ENCODE data around the gene PDSS2. TPM values are rescaled to one million over a fixed set of nuclear protein-coding genes. Genes with fewer than 3 reads are reported as not detected.
A peak's percentile ranks its signal among the peaks of the same experiment; 100 is the strongest.

PDSS2 gene
- polyA plus RNA-seq, 3 donors = 10.1 to 13.9 (median 13.3) TPM

DNA sequence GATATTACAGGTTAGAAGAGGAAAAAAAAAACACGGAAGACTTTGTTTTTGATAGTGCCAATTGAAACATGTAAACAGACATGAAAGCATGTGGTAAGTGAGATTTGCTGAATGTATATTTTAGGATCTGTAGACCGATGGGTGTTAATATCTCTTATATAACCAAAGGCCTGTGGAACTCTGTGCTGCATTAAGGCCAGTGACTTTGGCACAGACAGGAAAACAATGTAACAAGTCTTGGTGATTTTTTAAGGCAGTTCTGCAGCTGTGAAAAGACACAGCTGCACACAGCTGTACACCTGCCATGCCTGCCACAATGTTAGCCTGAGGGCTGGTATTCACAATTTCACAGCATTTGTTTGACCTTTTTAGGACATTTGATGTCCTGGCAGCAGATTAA is 36.6 kb upstream of the PDSS2 start:
- no peaks in the 10 kb centered on the region for H3K36me3 ChIP-seq (replicated peaks in 1 of 2; ENCODE audit: control insufficient read depth in 1 of 2, insufficient read depth in 2 of 2, low read length in 2 of 2)
- TF ChIP-seq, protein P1, sequence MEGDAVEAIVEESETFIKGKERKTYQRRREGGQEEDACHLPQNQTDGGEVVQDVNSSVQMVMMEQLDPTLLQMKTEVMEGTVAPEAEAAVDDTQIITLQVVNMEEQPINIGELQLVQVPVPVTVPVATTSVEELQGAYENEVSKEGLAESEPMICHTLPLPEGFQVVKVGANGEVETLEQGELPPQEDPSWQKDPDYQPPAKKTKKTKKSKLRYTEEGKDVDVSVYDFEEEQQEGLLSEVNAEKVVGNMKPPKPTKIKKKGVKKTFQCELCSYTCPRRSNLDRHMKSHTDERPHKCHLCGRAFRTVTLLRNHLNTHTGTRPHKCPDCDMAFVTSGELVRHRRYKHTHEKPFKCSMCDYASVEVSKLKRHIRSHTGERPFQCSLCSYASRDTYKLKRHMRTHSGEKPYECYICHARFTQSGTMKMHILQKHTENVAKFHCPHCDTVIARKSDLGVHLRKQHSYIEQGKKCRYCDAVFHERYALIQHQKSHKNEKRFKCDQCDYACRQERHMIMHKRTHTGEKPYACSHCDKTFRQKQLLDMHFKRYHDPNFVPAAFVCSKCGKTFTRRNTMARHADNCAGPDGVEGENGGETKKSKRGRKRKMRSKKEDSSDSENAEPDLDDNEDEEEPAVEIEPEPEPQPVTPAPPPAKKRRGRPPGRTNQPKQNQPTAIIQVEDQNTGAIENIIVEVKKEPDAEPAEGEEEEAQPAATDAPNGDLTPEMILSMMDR (IDR thresholded peaks at IDR 0.05) = no peak
- H2AFZ ChIP-seq (ENCODE audit: insufficient read depth, low read depth, low read length, poor library complexity, severe bottlenecking) = no peak overlapping the region
- no peak overlapping the region for H3K27ac ChIP-seq (ENCODE audit: low read depth in 1 of 2, low read length in 2 of 2)
- intact Hi-C loops (cut with micrococcal nuclease) = no loop called here
- Mint-ChIP-seq H3K9me3 (peaks cover 0 to 3% (median 0%) of the 10 kb centered on the region in 7 donors), H3K27ac (no peak overlapping the region), H3K36me3 (peaks cover 0 to 2% of the 10 kb centered on the region in 2 donors), H3K4me1 (peaks cover 5% of the 10 kb centered on the region), H3K4me3 (no peak overlapping the region), H3K27me3 (ENCODE audit: low read depth in 3 of 3) (peaks cover 15 to 27% (median 17%) of the 10 kb centered on the region in 3 donors)
- H3K4me1 ChIP-seq (ENCODE audit: control insufficient read depth in 1 of 2, insufficient read depth in 2 of 2, low read length in 2 of 2) = peaks cover 5% of the 10 kb centered on the region in 2 donors
- no peak for DNase-seq
- H3K4me2 ChIP-seq (replicated peaks; ENCODE audit: extremely low read depth, low read length, poor library complexity, severe bottlenecking) = no peak overlapping the region
- H3K27me3 ChIP-seq (ENCODE audit: control insufficient read depth in 2 of 2, insufficient read depth in 2 of 2, low read length in 2 of 2) = peaks cover 51 to 53% of the 10 kb centered on the region in 2 donors
- no peaks in the 10 kb centered on the region for H3K79me2 ChIP-seq (ENCODE audit: insufficient read depth, low read length)
- H3K9ac ChIP-seq (ENCODE audit: insufficient read depth, low read length, poor library complexity, severe bottlenecking) = no peak overlapping the region
- peaks cover 0 to 9% of the 10 kb centered on the region in 2 donors for H3K9me3 ChIP-seq (replicated peaks in 1 of 2; ENCODE audit: control insufficient read depth in 1 of 2, insufficient read depth in 1 of 2, low read length in 2 of 2)
- 80% methylated on average over 1 of the region's 2 CpGs for WGBS (ENCODE audit: insufficient coverage)
- H4K20me1 ChIP-seq (ENCODE audit: insufficient read depth, low read length) = no peaks in the 10 kb centered on the region
- no peak overlapping the region for H3K4me3 ChIP-seq (replicated peaks in 1 of 3; ENCODE audit: low read depth in 2 of 3, low read length in 3 of 3)

DNA sequence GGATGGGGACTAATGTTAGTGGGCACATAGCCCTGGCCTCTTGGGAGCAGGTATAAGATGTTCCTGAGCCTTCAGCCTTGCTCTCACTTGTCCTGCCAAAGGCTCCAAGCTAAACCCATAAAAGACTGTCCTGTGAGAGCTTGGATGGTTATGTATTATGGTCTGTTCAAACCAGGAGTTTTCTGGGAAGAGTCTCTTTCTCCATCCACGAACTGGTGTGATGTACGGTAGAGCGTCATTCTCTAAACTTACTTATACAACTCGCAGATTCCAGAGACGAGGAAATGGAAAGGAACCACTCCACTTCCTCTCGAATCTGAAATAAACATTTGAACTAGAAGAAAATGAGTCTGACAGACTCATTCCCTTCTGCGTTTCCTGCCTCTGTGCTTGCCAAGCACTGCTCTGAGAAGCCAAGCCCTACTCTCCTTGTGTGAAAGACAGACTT is 35.9 kb upstream of the PDSS2 start:
- Histone ChIP-seq H3K4me1 (ENCODE audit: control insufficient read depth in 1 of 2, insufficient read depth in 2 of 2, low read length in 2 of 2) (peaks cover 12% of the 10 kb centered on the region in 2 donors), H3K4me3 (replicated peaks in 1 of 3; ENCODE audit: low read depth in 2 of 3, low read length in 3 of 3) (no peak overlapping the region), H3K4me2 (replicated peaks; ENCODE audit: extremely low read depth, low read length, poor library complexity, severe bottlenecking) (no peak overlapping the region), H3K27me3 (ENCODE audit: control insufficient read depth in 2 of 2, insufficient read depth in 2 of 2, low read length in 2 of 2) (peaks cover 58 to 59% of the 10 kb centered on the region in 2 donors), H3K9ac (ENCODE audit: insufficient read depth, low read length, poor library complexity, severe bottlenecking) (no peak overlapping the region), H2AFZ (ENCODE audit: insufficient read depth, low read depth, low read length, poor library complexity, severe bottlenecking) (no peak overlapping the region), H3K79me2 (ENCODE audit: insufficient read depth, low read length) (no peaks in the 10 kb centered on the region), H3K36me3 (replicated peaks in 1 of 2; ENCODE audit: control insufficient read depth in 1 of 2, insufficient read depth in 2 of 2, low read length in 2 of 2) (no peaks in the 10 kb centered on the region), H3K27ac (ENCODE audit: low read depth in 1 of 2, low read length in 2 of 2) (no peak overlapping the region), H3K9me3 (replicated peaks in 1 of 2; ENCODE audit: control insufficient read depth in 1 of 2, insufficient read depth in 1 of 2, low read length in 2 of 2) (peaks cover 0 to 9% of the 10 kb centered on the region in 2 donors), H4K20me1 (ENCODE audit: insufficient read depth, low read length) (no peaks in the 10 kb centered on the region)
- Mint-ChIP-seq H3K27ac (no peak overlapping the region), H3K4me3 (peak overlapping the region in 1 of 2 donors; percentile 67), H3K27me3 (ENCODE audit: low read depth in 3 of 3) (peaks cover 15 to 27% (median 17%) of the 10 kb centered on the region in 3 donors), H3K9me3 (peaks cover 0 to 8% (median 3%) of the 10 kb centered on the region in 7 donors), H3K4me1 (peaks cover 13% of the 10 kb centered on the region), H3K36me3 (peaks cover 0 to 2% of the 10 kb centered on the region in 2 donors)
- DNase-seq = no peak
- TF ChIP-seq, protein P1 (IDR thresholded peaks at IDR 0.05) = no peak
- intact Hi-C loops (cut with micrococcal nuclease) = no loop called here
- WGBS (ENCODE audit: insufficient coverage) = 0% methylated on average over 2 of the region's 7 CpGs
